OCI-LY1 (cell line): ENCODE results near the gene DLX5.

Experiments
- CTCF ChIP-seq: fragments of 200-600 bp; sonication (generic), shearing (Covaris generic); IDR thresholded peaks from 2 replicates; pipeline ENCODE4 v1.5.1; 2017; ENCODE audit warnings: mild to moderate bottlenecking, antibody characterized with exemption, low read length, moderate library complexity, mixed read lengths
- EZH2 ChIP-seq: fragments of 200-600 bp; sonication (generic), shearing (Covaris generic); IDR thresholded peaks from 2 replicates; pipeline ENCODE4 v1.8.0; 2017; ENCODE audit warnings: borderline replicate concordance, mixed run types, mild to moderate bottlenecking, antibody characterized with exemption, low read length, moderate library complexity, mixed read lengths

GRCh38 chr7:97017192-97018125 lies 7.2 kb downstream of the DLX5 start:
- TF ChIP-seq CTCF = no peak
- TF ChIP-seq EZH2 = no peak
